Parathyroid adenoma (tissue), 2 donors: ENCODE measurements around the gene ZNF697.

Experiments
- H2AFZ ChIP-seq: fragments of 300-600 bp; sonication (generic); one replicate; pipeline ENCODE4 v1.7.0; 2017; ENCODE audit warnings: antibody characterized with exemption, mild to moderate bottlenecking
- H3K27ac ChIP-seq: fragments of 300-600 bp; sonication (generic); one replicate; pipeline ENCODE4 v1.7.0; 2017
- H3K27me3 ChIP-seq: fragments of 300-600 bp; sonication (generic); one replicate; pipeline ENCODE4 v1.7.0; 2017; ENCODE audit warnings: low read length; ENCODE audit not compliant: control insufficient read depth, insufficient read depth
- H3K36me3 ChIP-seq: fragments of 300-600 bp; sonication (generic); one replicate; pipeline ENCODE4 v1.7.0; 2017; ENCODE audit warnings: low read length; ENCODE audit not compliant: control insufficient read depth, insufficient read depth
- H3K4me1 ChIP-seq: fragments of 300-600 bp; sonication (generic); one replicate; pipeline ENCODE4 v1.7.0; 2017; ENCODE audit warnings: control low read depth
- H3K4me2 ChIP-seq: fragments of 300-600 bp; sonication (generic); one replicate; pipeline ENCODE4 v1.7.0; 2017; ENCODE audit warnings: low read length
- H3K4me3 ChIP-seq: fragments of 300-600 bp; sonication (generic); one replicate; pipeline ENCODE4 v1.7.0; 2017; ENCODE audit warnings: low read depth, low read length
- H3K79me2 ChIP-seq: fragments of 300-600 bp; sonication (generic); one replicate; pipeline ENCODE4 v1.7.0; 2017; ENCODE audit warnings: control low read depth
- H3K9ac ChIP-seq: fragments of 300-600 bp; sonication (generic); one replicate; pipeline ENCODE4 v1.7.0; 2017; ENCODE audit warnings: mild to moderate bottlenecking
- H3K9me3 ChIP-seq: fragments of 300-600 bp; sonication (generic); one replicate; pipeline ENCODE4 v1.7.0; 2017; ENCODE audit warnings: low read length; ENCODE audit not compliant: control insufficient read depth
- CTCF ChIP-seq: fragments of 300-600 bp; sonication (generic); IDR thresholded peaks from one replicate; pipeline ENCODE4 v1.7.0; 2017; ENCODE audit warnings: antibody characterized with exemption, mild to moderate bottlenecking
- donor health status: primary hyperparathyroidism.

Gene ZNF697

GRCh38 chr1:119680723-119681122, 32.7 kb upstream of the ZNF697 start:
- TF ChIP-seq CTCF: no peak
- H2AFZ ChIP-seq: no peak overlapping the region
- H3K27ac ChIP-seq: no peak overlapping the region
- H3K79me2 ChIP-seq: no peaks in the 10 kb centered on the region
- no peaks in the 10 kb centered on the region for H3K9me3 ChIP-seq
- no peaks in the 10 kb centered on the region for H3K4me1 ChIP-seq
- no peaks in the 10 kb centered on the region for H3K27me3 ChIP-seq
- H3K4me2 ChIP-seq: no peak overlapping the region
- no peaks in the 10 kb centered on the region for H3K36me3 ChIP-seq
- H3K4me3 ChIP-seq: no peak overlapping the region
- H3K9ac ChIP-seq: no peak overlapping the region

GRCh38 chr1:119680193-119680592, 32.1 kb upstream of the ZNF697 start:
- H3K9me3 ChIP-seq: no peaks in the 10 kb centered on the region
- H3K79me2 ChIP-seq: no peaks in the 10 kb centered on the region
- no peak overlapping the region for H3K27ac ChIP-seq
- H3K36me3 ChIP-seq: no peaks in the 10 kb centered on the region
- H2AFZ ChIP-seq: no peak overlapping the region
- H3K27me3 ChIP-seq: no peaks in the 10 kb centered on the region
- TF ChIP-seq CTCF: no peak
- H3K9ac ChIP-seq: no peak overlapping the region
- H3K4me3 ChIP-seq: no peak overlapping the region
- no peak overlapping the region for H3K4me2 ChIP-seq
- no peaks in the 10 kb centered on the region for H3K4me1 ChIP-seq

GRCh38 chr1:119679223-119679622, 31.2 kb upstream of the ZNF697 start:
- no peaks in the 10 kb centered on the region for H3K27me3 ChIP-seq
- H3K4me2 ChIP-seq: no peak overlapping the region
- no peaks in the 10 kb centered on the region for H3K4me1 ChIP-seq
- H3K9ac ChIP-seq: no peak overlapping the region
- no peaks in the 10 kb centered on the region for H3K9me3 ChIP-seq
- no peak for TF ChIP-seq CTCF
- no peaks in the 10 kb centered on the region for H3K36me3 ChIP-seq
- no peak overlapping the region for H3K27ac ChIP-seq
- H3K4me3 ChIP-seq: no peak overlapping the region
- no peak overlapping the region for H2AFZ ChIP-seq
- H3K79me2 ChIP-seq: no peaks in the 10 kb centered on the region

- no peak overlapping the region for H3K9ac ChIP-seq
- no peak overlapping the region for H3K27ac ChIP-seq
- H3K4me2 ChIP-seq: no peak overlapping the region
- H3K79me2 ChIP-seq: no peaks in the 10 kb centered on the region
- no peak overlapping the region for H3K4me3 ChIP-seq
- H3K27me3 ChIP-seq: no peaks in the 10 kb centered on the region
- H3K36me3 ChIP-seq: no peaks in the 10 kb centered on the region
- H2AFZ ChIP-seq: no peak overlapping the region
- H3K4me1 ChIP-seq: peaks cover 3% of the 10 kb centered on the region
- TF ChIP-seq CTCF: no peak
- no peaks in the 10 kb centered on the region for H3K9me3 ChIP-seq
Observed at GRCh38 chr1:119676571-119677206, 28.6 kb upstream of the ZNF697 start.
